HCT116 (cell line): Measurements from ENCODE around the gene ARL5C. TPM values are rescaled to one million over a fixed set of nuclear protein-coding genes. Genes with fewer than 3 reads are reported as not detected.

ENCODE experiments used
- ATAC-seq: fragments of 200-7000 bp; cut with Tn5 transposase; 2 replicates; pipeline ENCODE4 v1.9.1; 2020; ENCODE audit warnings: mild to moderate bottlenecking, moderate library complexity
- BruUV-seq: library from RNA; stranded (reverse); fragments of 400-500 nt; replicated peaks from 2 replicates; lab custom pipeline; 2021; lab: Mats Ljungman, UMichigan
- CTCF ChIA-PET: fragments of 300-600 bp; sonication (Branson Sonifier 250); formaldehyde crosslinking; loops from one replicate; lab custom pipeline; 2021; ENCODE audit warnings: antibody characterized with exemption; lab: Charles Lee
- POLR2A ChIA-PET: fragments of 300-600, 350-600 bp; sonication (Branson Sonifier 250); formaldehyde crosslinking; loops from one replicate; lab custom pipeline; 2021; ENCODE audit warnings: antibody characterized with exemption; lab: Charles Lee
- RAD21 ChIA-PET, 2 experiments: fragments of 300-600 bp; sonication (Branson Sonifier 250); formaldehyde crosslinking; loops; one replicate each; lab custom pipeline; 2023; ENCODE audit warnings: low total read pairs in 2 of 2; ENCODE audit not compliant: uncharacterized antibody in 2 of 2, unreplicated experiment in 2 of 2, low non-redundant PET in 1 of 2; lab: Charles Lee
- DNase-seq: peaks from one replicate; pipeline ENCODE4 v3.0.0-alpha.2; 2010; ENCODE audit warnings: low read depth, low spot score
- H2AFZ ChIP-seq: fragments of 200-600 bp; shearing (Covaris generic), sonication (generic); 2 replicates; pipeline ENCODE4 v1.6.1; 2017; ENCODE audit warnings: low read depth, mixed run types, mixed read lengths, antibody characterized with exemption, low read length; ENCODE audit not compliant: poor library complexity, severe bottlenecking
- H3K27ac ChIP-seq: 2 replicates; pipeline ENCODE4 v1.5.1; 2012; ENCODE audit warnings: low read depth, low read length
- H3K27me3 ChIP-seq: fragments of 200-600 bp; sonication (generic); 2 replicates; pipeline ENCODE4 v1.6.1; 2016; ENCODE audit warnings: mixed run types, low read length, mixed read lengths; ENCODE audit not compliant: insufficient read depth
- H3K36me3 ChIP-seq, 2 experiments: fragments of 200-500 bp in 1 of 2; fragments of 200-600 bp in 1 of 2; sonication (Bioruptor generic) in 1 of 2; sonication (generic) in 1 of 2; 2 replicates each; pipeline versions ENCODE4 v1.5.1 to v1.6.1; 2014 to 2016; ENCODE audit warnings: low read length in 2 of 2, inconsistent platforms in 1 of 2, mixed read lengths in 1 of 2, mixed run types in 1 of 2; ENCODE audit not compliant: insufficient read depth in 2 of 2, control insufficient read depth in 1 of 2
- H3K4me1 ChIP-seq, 2 experiments: fragments of 200-600 bp in 1 of 2; sonication (generic) in 1 of 2; 2 replicates each; pipeline versions ENCODE4 v1.5.1 to v1.6.1; 2012 to 2017; ENCODE audit warnings: low read length in 2 of 2, inconsistent platforms in 1 of 2, mild to moderate bottlenecking in 1 of 2, mixed read lengths in 1 of 2, mixed run types in 1 of 2, moderate library complexity in 1 of 2; ENCODE audit not compliant: insufficient read depth in 2 of 2, control insufficient read depth in 1 of 2
- H3K4me2 ChIP-seq: fragments of 200-600 bp; sonication (generic); 2 replicates; pipeline ENCODE4 v1.6.1; 2017; ENCODE audit warnings: mixed run types, low read length, mixed read lengths
- H3K4me3 ChIP-seq, 2 experiments: fragments of 200-600 bp in 1 of 2; sonication (generic) in 1 of 2; replicated peaks in 1 of 2; 2 replicates each; pipeline ENCODE4 v1.5.1; 2011 to 2016; ENCODE audit warnings: low read length in 2 of 2, control low read depth in 1 of 2, low read depth in 1 of 2, mild to moderate bottlenecking in 1 of 2, mixed read lengths in 1 of 2, mixed run types in 1 of 2
- H3K79me2 ChIP-seq: fragments of 200-600 bp; sonication (generic); 2 replicates; pipeline ENCODE4 v1.6.1; 2017; ENCODE audit warnings: mild to moderate bottlenecking, mixed run types, low read length, moderate library complexity, mixed read lengths; ENCODE audit not compliant: insufficient read depth
- H3K9ac ChIP-seq: fragments of 200-600 bp; sonication (generic); 2 replicates; pipeline ENCODE4 v1.6.1; 2016; ENCODE audit warnings: low read length, mixed read lengths
- H3K9me2 ChIP-seq: fragments of 200-600 bp; sonication (generic), shearing (Covaris generic); 2 replicates; pipeline ENCODE4 v1.6.1; 2017; ENCODE audit warnings: mixed run types, mild to moderate bottlenecking, moderate library complexity; ENCODE audit not compliant: insufficient read depth
- H3K9me3 ChIP-seq, 2 experiments: fragments of 200-500 bp in 1 of 2; fragments of 200-600 bp in 1 of 2; sonication (Bioruptor generic) in 1 of 2; sonication (generic) in 1 of 2; 2 replicates each; pipeline ENCODE4 v1.6.1; 2014 to 2017; ENCODE audit warnings: low read length in 2 of 2, mixed read lengths in 2 of 2, inconsistent platforms in 1 of 2, low read depth in 1 of 2, mild to moderate bottlenecking in 1 of 2, mixed run types in 1 of 2, moderate library complexity in 1 of 2; ENCODE audit not compliant: control insufficient read depth in 1 of 2, insufficient read depth in 1 of 2
- H4K20me1 ChIP-seq: fragments of 200-600 bp; sonication (generic), shearing (Covaris generic); 2 replicates; pipeline ENCODE4 v1.6.1; 2017; ENCODE audit warnings: mixed run types, mild to moderate bottlenecking, moderate library complexity; ENCODE audit not compliant: insufficient read depth
- EGR1 ChIP-seq: IDR thresholded peaks from 2 replicates; pipeline ENCODE4 v1.6.1; 2012; ENCODE audit warnings: low read depth
- POLR2A ChIP-seq: IDR thresholded peaks from 2 replicates; pipeline ENCODE4 v1.7.0; 2011; ENCODE audit warnings: borderline replicate concordance; ENCODE audit not compliant: insufficient read depth, insufficient read length; ENCODE audit errors: extremely low read depth
- POLR2AphosphoS5 ChIP-seq: IDR thresholded peaks from 2 replicates; pipeline ENCODE4 v1.6.1; 2011; ENCODE audit warnings: mild to moderate bottlenecking, low read depth, low read length, moderate library complexity
- ZBTB33 ChIP-seq: IDR thresholded peaks from 2 replicates; pipeline ENCODE4 v1.6.1; 2011; ENCODE audit warnings: mild to moderate bottlenecking, low read length, moderate library complexity; ENCODE audit not compliant: insufficient replicate concordance; ENCODE audit errors: extremely low read depth
- ZFX ChIP-seq: fragments of 450-650 bp; IDR thresholded peaks from 2 replicates; pipeline ENCODE4 v1.6.1; 2017
- ZNF274 ChIP-seq: fragments of 200-500 bp; sonication (Bioruptor generic); IDR thresholded peaks from 2 replicates; pipeline ENCODE4 v1.6.1; 2014; ENCODE audit warnings: mild to moderate bottlenecking, low read depth, low read length, inconsistent platforms
- intact Hi-C: fragments of 100-400 bp; cut with micrococcal nuclease; formaldehyde crosslinking; loops from 2 replicates; pipeline ENCODE4 v1.10.0; 2022
- total RNA-seq: library from RNA; stranded (reverse); gene quantifications from one replicate; pipeline ENCODE4 v1.2.1, GENCODE V29; 2021; ENCODE audit not compliant: unreplicated experiment
- TF ChIP-seq, protein P1 (sequence below): IDR thresholded peaks from 2 replicates; pipeline ENCODE4 v1.6.1; 2012

The ARL5C gene
- total RNA-seq, 1 experiment from 2014 or later = not detected

- POLR2A ChIA-PET = interaction anchor here (0.6 to 1.0 kb wide), 2 partner anchors 22 to 39 kb away, joined by 3 to 7 read pairs; no protein-coding TSS in a partner anchor
- Histone ChIP-seq H3K4me1 (peaks cover 24 to 52% of the 10 kb centered on the region in 2 experiments), H3K4me2 (peak within 1 kb of the TSS; percentile 92), H4K20me1 (peaks cover 10% of the 10 kb centered on the region; the same call in 1 of the 2 replicates), H3K9me2 (no peaks in the 10 kb centered on the region), H3K4me3 (peak within 1 kb of the TSS; percentile 52 to 75), H3K27me3 (no peaks in the 10 kb centered on the region), H2AFZ (peak within 1 kb of the TSS; percentile 57), H3K9ac (peak within 1 kb of the TSS; percentile 75), H3K9me3 (no peaks in the 10 kb centered on the region), H3K27ac (peak within 1 kb of the TSS; percentile 85), H3K79me2 (peaks cover 38% of the 10 kb centered on the region), H3K36me3 (peaks cover 13 to 23% of the 10 kb centered on the region in 2 experiments)
- RAD21 ChIA-PET = interaction anchor here in 1 of 2 experiments (1.2 kb wide), 1 partner anchor 10 kb away, joined by 4 read pairs; no protein-coding TSS in a partner anchor
- BruUV-seq = no TSS peak
- CTCF ChIA-PET = interaction anchor here (1.3 to 1.6 kb wide), 2 partner anchors 33 to 39 kb away, joined by 3 to 5 read pairs; no protein-coding TSS in a partner anchor
- intact Hi-C loops = no loop called here
- ATAC-seq (peak; percentile 73), DNase-seq (no peak)
- TF ChIP-seq POLR2AphosphoS5 (peak; percentile 76), ZFX (peak; percentile 47; the same call in 1 of the 2 replicates), POLR2A (peak; percentile 56), ZNF274 (no peak)
Observed at GRCh38 chr17:39197380-39198185, 31.6 kb upstream of the ARL5C start, which contains the start of gene CACNB1. Gene CACNB1 (minus strand): TSS chr17:39197669. CDS start chr17:39197495, 174 bp downstream.

GRCh38 chr17:39196808-39197291 lies 30.9 kb upstream of the ARL5C start:
- H3K27me3 ChIP-seq = no peaks in the 10 kb centered on the region
- peak overlapping the region; percentile 75 for H3K9ac ChIP-seq
- ATAC-seq = peak; percentile 43
- ChIA-PET POLR2A (no interaction called here), RAD21 (interaction anchor here in 1 of 2 experiments (1.2 kb wide), 1 partner anchor 10 kb away, joined by 4 read pairs; no protein-coding TSS in a partner anchor), CTCF (interaction anchor here (1.5 kb wide), 1 partner anchor 42 kb away, joined by 3 read pairs; no protein-coding TSS in a partner anchor)
- H3K79me2 ChIP-seq = peaks cover 31% of the 10 kb centered on the region
- H3K4me3 ChIP-seq = peak overlapping the region; percentile 52 to 75
- H3K36me3 ChIP-seq = peaks cover 10 to 16% of the 10 kb centered on the region in 2 experiments
- TF ChIP-seq, protein P1, sequence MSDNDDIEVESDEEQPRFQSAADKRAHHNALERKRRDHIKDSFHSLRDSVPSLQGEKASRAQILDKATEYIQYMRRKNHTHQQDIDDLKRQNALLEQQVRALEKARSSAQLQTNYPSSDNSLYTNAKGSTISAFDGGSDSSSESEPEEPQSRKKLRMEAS = peak; percentile 68; the same call in 1 of the 2 replicates
- no peak for TF ChIP-seq ZBTB33
- TF ChIP-seq ZNF274 = no peak
- no peak for TF ChIP-seq ZFX
- TF ChIP-seq EGR1 = peak; percentile 55; the same call in 1 of the 2 replicates
- H3K4me1 ChIP-seq = peaks cover 22 to 44% of the 10 kb centered on the region in 2 experiments
- peaks cover 3% of the 10 kb centered on the region; the same call in 1 of the 2 replicates for H4K20me1 ChIP-seq
- DNase-seq = no peak
- peak overlapping the region; percentile 85 for H3K27ac ChIP-seq
- H3K9me2 ChIP-seq = no peaks in the 10 kb centered on the region
- no peak overlapping the region for H2AFZ ChIP-seq
- BruUV-seq = no TSS peak
- H3K9me3 ChIP-seq = no peaks in the 10 kb centered on the region
- peak overlapping the region; percentile 92 for H3K4me2 ChIP-seq
- intact Hi-C loops = no loop called here
